GM19239 (cell line): ENCODE measurements around the gene CKM.

Experiments
- DNase-seq: peaks from one replicate; pipeline ENCODE4 v3.0.0; 2011; ENCODE audit warnings: low spot score; ENCODE audit not compliant: insufficient read length
- FAIRE-seq: peaks from 2 replicates; lab custom pipeline; 2011; peaks lifted over from hg19 to GRCh38; lab: Jason Lieb, UNC

CKM gene

GRCh38 chr19:45322744-45323281 lies at the start of gene CKM:
TSS of gene CKM (minus strand) at chr19:45322875. CDS start at chr19:45319713, 3,162 bp downstream.
- DNase-seq: no peak
- no peak for FAIRE-seq

GRCh38 chr19:45370410-45371204 lies 47.9 kb upstream of the CKM start, which contains the start of gene ERCC2:
TSS of gene ERCC2 (minus strand) at chr19:45370573. CDS start at chr19:45370540, 33 bp downstream.
- DNase-seq (peak; percentile 100), FAIRE-seq (peak; percentile 94)

DNA sequence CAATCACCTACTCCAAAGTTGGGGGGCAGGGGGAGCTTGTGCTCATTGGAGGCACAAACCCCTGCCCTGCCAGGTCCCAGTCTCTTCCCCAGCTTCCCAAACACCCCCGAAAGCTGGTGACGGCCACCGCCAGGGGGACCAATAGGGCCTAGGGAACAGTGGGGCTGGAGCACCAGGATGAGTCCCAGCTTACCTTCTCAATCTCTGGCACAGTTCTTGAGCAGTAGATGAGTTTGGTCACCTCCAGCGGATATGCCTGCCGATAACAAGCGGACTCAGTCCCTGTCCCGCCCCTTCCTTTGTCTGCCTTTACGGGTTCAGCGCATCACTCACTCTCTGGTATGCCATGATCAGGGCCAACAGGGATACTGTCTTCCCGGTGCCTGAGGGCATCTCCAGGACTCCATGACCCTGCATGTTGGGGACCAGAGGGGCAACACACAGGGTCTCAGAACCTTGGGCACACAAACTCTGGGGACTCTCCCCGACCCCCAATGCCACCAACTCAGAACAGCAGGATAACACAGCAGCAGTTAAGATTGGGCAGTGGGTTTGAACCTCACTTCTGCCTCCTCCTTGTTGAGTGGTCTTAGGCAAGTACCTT lies 46.2 kb upstream of the CKM start:
- DNase-seq: no peak
- no peak for FAIRE-seq

DNA sequence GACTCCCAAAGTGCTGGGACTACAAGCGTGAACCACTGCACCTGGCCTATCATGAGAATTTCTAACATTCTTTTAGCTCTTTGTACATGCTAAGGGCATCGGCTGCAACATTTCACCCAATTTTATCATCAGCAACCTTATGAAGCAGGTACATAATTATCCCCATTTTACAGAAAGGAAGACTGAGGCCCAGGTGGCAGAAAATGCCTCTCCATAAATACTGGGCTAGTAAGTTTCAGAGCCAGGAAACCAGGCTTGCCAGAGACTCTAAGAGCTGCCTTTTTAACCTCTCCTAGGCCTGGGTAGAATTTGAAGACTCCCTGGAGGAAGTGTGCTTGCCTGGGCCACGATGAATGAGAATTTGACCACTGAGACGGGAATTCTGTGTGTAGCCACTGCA lies 45.5 kb upstream of the CKM start:
- DNase-seq: no peak
- FAIRE-seq: no peak

DNA sequence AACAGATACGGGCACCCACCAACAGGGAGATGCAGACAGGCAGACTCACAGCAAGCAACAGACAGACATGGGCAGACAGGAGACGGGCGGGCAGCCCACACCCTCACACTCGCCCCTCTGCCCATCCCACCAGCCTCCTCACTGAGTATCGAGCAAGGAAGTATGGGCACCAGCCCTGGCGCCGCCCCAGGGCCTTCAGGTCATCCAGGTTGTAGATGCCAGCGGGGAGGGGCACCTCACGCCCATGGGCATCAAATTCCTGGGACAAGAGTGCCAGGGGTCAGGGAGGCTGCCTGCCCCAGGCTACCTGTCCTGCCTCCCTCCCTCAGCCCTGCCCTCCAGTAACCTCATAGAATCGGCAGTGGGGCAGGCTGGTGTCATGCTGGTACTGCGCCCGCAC lies 42.0 kb upstream of the CKM start:
- FAIRE-seq (no peak), DNase-seq (no peak)

GRCh38 chr19:45363861-45364459 lies 41.3 kb upstream of the CKM start:
- no peak for FAIRE-seq
- no peak for DNase-seq

GRCh38 chr19:45362291-45362690 lies 39.6 kb upstream of the CKM start:
- DNase-seq (no peak), FAIRE-seq (no peak)

GRCh38 chr19:45361608-45362007 lies 38.9 kb upstream of the CKM start:
- FAIRE-seq: no peak
- DNase-seq: no peak

DNA sequence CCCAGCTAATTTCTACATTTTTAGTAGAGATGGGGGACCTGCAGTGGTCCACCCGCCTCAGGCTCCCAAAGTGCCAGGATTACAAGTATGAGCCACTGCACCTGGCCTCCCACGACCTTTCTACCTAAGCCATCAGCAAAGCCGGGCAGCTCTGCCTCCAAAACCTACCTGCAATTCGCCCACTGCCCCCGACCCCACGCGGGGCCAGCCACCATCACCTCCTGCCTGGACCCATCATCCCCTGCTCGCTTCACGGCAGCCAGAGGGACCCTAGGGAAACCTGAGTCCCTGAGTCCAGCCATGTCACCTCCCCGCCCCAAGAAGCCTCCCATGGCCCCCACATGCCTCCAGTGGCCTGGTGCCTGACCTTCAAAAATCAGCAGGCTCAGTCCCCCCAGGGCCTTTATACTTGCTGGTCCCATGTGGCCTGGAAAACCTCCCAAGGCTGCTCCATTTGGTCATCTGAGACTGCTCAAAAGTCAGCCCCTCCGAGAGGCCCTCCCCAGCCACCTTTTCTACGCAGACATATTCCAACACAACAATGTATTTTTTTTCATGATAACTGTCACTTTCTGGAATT lies 35.6 kb upstream of the CKM start:
- DNase-seq: no peak

GRCh38 chr19:45357445-45357783 lies 34.7 kb upstream of the CKM start:
- FAIRE-seq (no peak), DNase-seq (no peak)

More for the DNA sequence above, 35.6 kb upstream of the CKM start:
- FAIRE-seq: no peak

GRCh38 chr19:45356760-45357444 lies 34.2 kb upstream of the CKM start:
- FAIRE-seq: no peak
- no peak for DNase-seq

GRCh38 chr19:45355910-45356309 lies 33.2 kb upstream of the CKM start:
- no peak for DNase-seq
- no peak for FAIRE-seq

DNA sequence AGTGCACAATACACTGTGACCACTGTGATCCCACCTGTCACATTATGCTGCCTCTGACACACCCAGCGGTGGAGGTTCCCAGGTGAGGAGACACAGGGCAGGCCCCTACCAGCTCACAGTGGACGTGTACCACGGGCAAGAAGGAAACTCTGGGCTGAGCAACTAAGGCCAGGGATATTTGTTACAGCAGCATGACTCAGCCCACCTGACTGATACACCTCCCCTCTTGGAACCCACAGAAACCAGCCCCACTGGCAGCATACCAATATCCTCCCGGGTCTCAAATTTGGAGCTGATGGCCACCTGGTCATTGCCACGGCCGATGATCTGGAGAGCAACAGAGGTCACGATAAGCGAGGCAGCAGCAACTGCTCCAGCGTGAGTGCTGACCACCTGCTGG lies 32.7 kb upstream of the CKM start:
- FAIRE-seq (no peak), DNase-seq (no peak)

- FAIRE-seq (no peak), DNase-seq (no peak)
Observed at GRCh38 chr19:45354241-45354842, 31.7 kb upstream of the CKM start.

DNA sequence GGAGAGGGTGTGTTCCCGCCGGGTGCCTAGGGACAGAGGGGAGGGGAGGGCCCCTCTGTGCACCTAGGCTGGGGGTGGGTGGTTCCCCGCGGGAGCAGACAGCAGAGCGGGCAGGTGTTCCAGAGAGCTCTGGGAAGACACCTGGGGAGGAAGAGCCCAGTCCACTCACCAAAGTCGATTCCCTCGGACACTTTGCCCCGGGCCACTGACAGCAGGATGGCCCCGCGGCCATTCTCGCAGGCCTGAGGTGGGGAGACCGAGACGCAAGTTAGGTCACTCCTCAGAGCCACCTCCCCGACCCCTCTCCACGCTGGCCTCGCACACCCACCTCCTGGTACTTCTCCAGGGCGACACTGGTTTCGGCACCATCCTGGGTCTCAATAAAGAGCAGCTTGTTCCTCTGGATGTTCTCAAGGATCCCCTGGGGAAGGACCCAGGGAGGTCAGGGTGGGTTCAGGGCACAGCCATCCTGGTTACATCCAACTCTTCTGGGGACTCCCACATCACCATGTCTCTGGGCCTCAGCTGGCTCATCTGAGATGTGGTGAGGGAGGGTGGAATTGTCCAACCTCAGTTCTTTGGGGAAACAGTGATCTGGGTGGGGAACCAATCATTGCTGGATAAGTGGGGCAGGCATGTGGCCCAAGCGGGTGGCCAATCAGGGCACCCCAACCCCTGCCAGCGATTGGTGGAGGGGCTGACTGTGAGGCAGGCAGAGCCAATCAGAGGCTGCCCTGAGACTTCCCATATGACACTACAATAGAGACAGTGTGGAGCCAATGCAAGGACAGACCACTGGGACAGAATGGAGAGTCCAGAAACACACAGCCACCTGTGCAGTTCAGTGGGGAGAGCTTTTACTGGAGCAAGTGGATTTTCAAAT lies 30.5 kb upstream of the CKM start:
- FAIRE-seq: no peak
- no peak for DNase-seq

DNA sequence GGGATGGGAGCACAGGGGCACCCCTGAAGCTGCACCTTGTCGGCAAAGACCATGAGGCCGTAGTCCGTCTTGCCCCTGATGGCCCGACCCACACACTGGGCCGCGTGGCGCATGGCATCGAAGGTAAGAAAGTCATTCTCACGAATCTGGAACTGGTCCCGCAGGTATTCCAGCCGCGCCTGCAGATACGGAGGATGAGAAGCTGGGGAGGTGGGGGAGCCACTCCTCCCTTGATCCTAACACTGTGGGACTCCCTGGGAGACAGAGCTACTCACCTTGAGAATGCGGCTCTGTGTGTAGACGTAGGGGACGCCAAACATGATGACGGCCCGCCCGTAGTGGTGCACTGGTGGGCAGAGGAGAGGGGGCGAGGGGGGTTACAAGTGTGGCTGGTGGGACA lies 29.8 kb upstream of the CKM start:
- DNase-seq: no peak
- FAIRE-seq: no peak

DNA sequence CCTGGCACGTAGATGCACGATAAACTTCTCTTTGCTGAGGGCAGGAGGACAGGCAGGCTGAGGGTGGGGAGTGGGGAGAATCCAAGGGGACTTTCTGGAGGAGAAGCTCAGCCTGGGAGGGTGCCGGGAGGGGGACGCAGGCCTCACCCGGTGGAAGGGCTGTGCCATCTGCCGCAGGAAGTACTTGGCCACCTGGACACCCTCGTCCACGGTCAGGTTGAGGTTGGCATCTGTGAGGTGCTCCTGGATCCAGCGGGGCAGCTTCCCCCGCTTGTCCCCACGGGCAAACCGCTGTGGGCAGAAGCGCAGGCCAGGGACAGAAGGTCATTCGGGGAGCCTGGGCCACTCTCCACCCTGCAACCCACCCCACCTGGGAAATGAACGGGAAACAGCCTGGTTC lies 29.4 kb upstream of the CKM start:
- no peak for DNase-seq
- no peak for FAIRE-seq

DNA sequence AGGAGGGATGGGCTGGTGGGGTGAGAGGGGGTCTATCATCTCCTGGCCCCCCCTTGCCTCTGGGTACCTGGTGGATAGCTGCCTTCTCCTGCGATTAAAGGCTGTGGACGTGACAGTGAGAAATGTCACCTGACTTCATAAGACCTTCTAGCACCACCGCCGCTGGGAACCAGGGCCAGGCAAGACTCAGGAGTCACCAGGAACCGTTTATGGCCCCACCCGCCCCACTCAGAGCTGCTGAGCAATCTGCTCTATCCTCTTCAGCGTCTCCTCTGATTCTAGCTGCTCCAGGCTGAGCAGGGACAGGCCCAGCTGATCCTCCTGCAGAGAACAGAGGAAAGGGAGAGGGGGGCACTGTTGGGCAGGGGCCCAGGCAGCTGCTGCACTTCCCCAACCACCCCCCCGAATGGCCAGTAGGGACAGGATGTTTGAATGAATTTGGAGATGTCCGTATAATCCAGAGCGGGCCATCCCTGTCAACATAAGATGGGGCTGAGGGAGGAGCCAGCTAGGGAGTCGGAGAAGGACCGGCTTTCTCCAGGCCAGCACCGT lies 28.8 kb upstream of the CKM start:
- DNase-seq (no peak), FAIRE-seq (no peak)
